ENCODE results near the gene PIK3R2.
A peak's percentile ranks its signal among the peaks of the same experiment; 100 is the strongest.

The PIK3R2 gene

DNA sequence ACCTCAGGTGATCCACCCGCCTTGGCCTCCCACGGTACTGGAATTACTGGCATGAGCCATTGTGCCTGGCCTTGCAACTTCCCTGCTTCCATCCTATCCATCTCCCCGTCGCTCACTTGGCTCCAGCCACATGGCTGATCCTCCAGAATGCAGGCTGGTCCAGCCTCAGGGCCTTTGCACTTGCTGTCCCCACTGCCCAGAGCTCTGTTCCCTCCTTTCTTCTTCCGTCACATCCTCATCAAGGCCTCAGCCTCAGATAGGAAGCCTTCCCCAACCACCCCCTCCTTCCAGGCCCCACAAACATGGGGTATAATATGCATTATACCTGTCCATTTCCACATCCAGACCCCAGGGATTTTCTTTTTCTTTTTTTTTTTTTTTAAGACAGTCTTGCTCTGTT is 39.1 kb upstream of the PIK3R2 start:
- no peak overlapping the region for H3K27ac ChIP-seq (ENCODE audit: low read depth in 2 of 2, low read length in 2 of 2)
- no peak overlapping the region for H3K4me3 ChIP-seq (ENCODE audit: low read length in 2 of 2)
- peaks cover 2 to 15% of the 10 kb centered on the region in 2 donors for H3K36me3 ChIP-seq (ENCODE audit: control insufficient read depth in 2 of 2, insufficient read depth in 2 of 2, low read length in 2 of 2)
- H3K27me3 ChIP-seq (ENCODE audit: control insufficient read depth in 2 of 2, insufficient read depth in 2 of 2, low read length in 2 of 2), result no peaks in the 10 kb centered on the region
- no peak overlapping the region for H3K9ac ChIP-seq (ENCODE audit: low read depth in 1 of 2, low read length in 2 of 2)
- no peaks in the 10 kb centered on the region for H3K9me3 ChIP-seq (ENCODE audit: control insufficient read depth in 2 of 2, low read length in 2 of 2)
- H3K4me1 ChIP-seq (ENCODE audit: control insufficient read depth in 2 of 2, insufficient read depth in 2 of 2, low read length in 2 of 2), result peaks cover 34 to 36% of the 10 kb centered on the region in 2 donors

DNA sequence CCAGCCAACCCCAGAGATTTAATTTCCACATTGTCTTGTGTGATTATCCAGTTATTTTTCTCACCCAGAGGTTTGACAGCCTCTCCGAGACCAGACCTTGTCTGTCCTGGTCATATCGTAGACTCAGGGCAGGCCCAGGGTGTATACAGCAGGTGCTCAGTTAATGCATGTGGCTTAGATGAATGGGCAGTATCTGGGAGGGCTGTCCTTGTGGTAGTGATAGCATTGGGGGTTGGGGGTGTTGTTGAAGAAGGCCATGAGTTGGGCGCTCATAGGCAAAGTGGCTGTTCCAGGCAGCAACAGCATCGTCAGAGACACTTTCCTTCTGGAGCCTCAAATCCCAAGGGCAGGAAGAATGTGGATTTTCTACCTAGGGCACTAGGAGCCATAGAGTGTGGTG is 38.5 kb upstream of the PIK3R2 start:
- Histone ChIP-seq H3K4me1 (ENCODE audit: control insufficient read depth in 2 of 2, insufficient read depth in 2 of 2, low read length in 2 of 2) (peaks cover 32 to 36% of the 10 kb centered on the region in 2 donors), H3K9ac (ENCODE audit: low read depth in 1 of 2, low read length in 2 of 2) (no peak overlapping the region), H3K36me3 (ENCODE audit: control insufficient read depth in 2 of 2, insufficient read depth in 2 of 2, low read length in 2 of 2) (peaks cover 2 to 15% of the 10 kb centered on the region in 2 donors), H3K27me3 (ENCODE audit: control insufficient read depth in 2 of 2, insufficient read depth in 2 of 2, low read length in 2 of 2) (no peaks in the 10 kb centered on the region), H3K4me3 (ENCODE audit: low read length in 2 of 2) (no peak overlapping the region), H3K9me3 (ENCODE audit: control insufficient read depth in 2 of 2, low read length in 2 of 2) (no peaks in the 10 kb centered on the region), H3K27ac (ENCODE audit: low read depth in 2 of 2, low read length in 2 of 2) (no peak overlapping the region)

DNA sequence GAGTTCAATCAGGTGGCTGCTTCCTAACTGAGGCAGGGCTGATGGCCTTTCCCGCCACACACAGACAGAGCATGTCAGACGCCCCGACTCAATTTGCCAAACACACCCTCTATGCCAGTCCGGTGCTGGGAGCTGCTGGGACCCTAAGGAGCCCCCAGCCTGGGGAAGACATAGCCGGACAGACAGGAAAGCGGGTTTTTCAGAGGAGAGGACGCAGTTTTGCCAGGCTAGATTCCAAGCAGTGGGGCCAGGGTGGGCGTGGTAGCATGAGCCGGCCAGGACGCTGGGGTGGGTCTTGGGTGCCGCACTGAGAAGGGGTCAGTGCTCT is 35.6 kb upstream of the PIK3R2 start:
- peak overlapping the region; percentile 24 to 44 for H3K9ac ChIP-seq (ENCODE audit: low read depth in 1 of 2, low read length in 2 of 2)

DNA sequence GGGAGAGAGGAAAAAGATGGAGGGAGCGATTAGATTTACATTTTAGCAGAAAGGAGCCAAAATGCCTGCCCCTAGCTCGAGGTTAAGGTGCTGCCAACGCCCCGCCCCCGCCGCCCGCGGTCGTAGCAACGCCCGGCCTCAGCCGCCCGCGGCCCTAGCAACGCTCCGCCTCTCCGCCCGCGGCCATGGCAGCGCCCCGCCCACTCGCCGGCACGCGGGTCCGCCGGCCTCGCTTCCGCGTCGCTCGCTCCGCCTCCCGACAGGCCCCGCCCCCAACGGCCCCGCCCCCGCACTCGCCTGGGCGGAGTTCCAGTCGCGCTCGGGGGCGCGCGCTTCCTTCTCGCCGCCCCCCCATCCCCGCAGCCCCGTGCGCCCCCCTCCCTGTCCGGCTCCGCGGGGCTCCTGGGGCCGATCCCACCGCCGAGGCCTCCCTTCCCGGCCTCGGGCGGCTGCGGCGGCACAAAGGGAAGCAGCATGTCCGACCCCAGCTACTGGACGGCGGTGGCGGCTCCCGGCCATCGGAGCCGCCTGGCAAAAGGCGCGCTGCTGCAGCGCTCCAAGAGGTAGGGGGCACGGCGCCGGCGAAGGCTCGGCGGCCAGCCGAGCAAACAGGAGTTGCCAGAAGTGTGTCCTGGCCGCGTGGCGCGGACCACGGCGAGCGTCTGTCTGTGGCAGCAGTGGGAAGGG is 35.1 kb upstream of the PIK3R2 start:
- H3K9ac ChIP-seq (ENCODE audit: low read depth in 1 of 2, low read length in 2 of 2), result peak overlapping the region; percentile 67 to 68
- H3K9me3 ChIP-seq (ENCODE audit: control insufficient read depth in 2 of 2, low read length in 2 of 2), result no peaks in the 10 kb centered on the region
- peak overlapping the region in 1 of 2 donors; percentile 56 for H3K27ac ChIP-seq (ENCODE audit: low read depth in 2 of 2, low read length in 2 of 2)
- H3K27me3 ChIP-seq (ENCODE audit: control insufficient read depth in 2 of 2, insufficient read depth in 2 of 2, low read length in 2 of 2), result no peaks in the 10 kb centered on the region
- H3K4me1 ChIP-seq (ENCODE audit: control insufficient read depth in 2 of 2, insufficient read depth in 2 of 2, low read length in 2 of 2), result peaks cover 19 to 22% of the 10 kb centered on the region in 2 donors
- peak overlapping the region; percentile 67 to 78 for H3K4me3 ChIP-seq (ENCODE audit: low read length in 2 of 2)
- peaks cover 17 to 23% of the 10 kb centered on the region in 2 donors for H3K36me3 ChIP-seq (ENCODE audit: control insufficient read depth in 2 of 2, insufficient read depth in 2 of 2, low read length in 2 of 2)

More for the DNA sequence above, 35.6 kb upstream of the PIK3R2 start:
- Histone ChIP-seq H3K4me1 (ENCODE audit: control insufficient read depth in 2 of 2, insufficient read depth in 2 of 2, low read length in 2 of 2) (peaks cover 19 to 25% of the 10 kb centered on the region in 2 donors), H3K27me3 (ENCODE audit: control insufficient read depth in 2 of 2, insufficient read depth in 2 of 2, low read length in 2 of 2) (no peaks in the 10 kb centered on the region), H3K27ac (ENCODE audit: low read depth in 2 of 2, low read length in 2 of 2) (no peak overlapping the region), H3K36me3 (ENCODE audit: control insufficient read depth in 2 of 2, insufficient read depth in 2 of 2, low read length in 2 of 2) (peaks cover 12 to 18% of the 10 kb centered on the region in 2 donors), H3K4me3 (ENCODE audit: low read length in 2 of 2) (peak overlapping the region; percentile 49 to 59), H3K9me3 (ENCODE audit: control insufficient read depth in 2 of 2, low read length in 2 of 2) (no peaks in the 10 kb centered on the region)

DNA sequence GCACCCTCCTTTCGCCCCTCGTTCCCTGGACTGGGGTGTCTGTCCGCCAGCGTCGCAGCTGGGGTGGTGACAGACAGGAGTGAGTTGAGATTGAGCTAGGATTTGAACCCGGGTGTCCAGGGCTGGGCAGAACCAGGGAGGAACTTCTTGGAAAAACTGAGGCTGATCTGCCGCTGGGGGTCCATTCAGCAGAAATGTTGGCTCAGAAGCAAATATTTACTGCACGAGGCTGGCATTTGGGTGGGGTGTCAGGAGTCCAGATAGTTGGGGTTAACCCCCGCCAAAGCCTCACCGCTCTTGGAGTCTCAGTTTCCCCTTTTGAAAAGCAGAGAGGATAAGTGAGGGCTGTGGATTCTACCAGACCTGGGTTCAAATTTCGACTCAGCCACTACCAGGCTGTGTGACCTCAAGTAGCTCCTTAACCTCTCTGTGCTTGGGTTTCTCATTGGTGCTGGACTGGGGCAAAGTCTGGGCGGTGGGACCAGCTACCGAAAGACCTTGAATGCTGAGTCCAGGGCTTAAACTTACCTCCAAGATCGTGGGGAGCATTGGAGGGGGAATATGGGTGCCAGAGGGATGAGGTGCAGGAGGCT is 34.4 kb upstream of the PIK3R2 start:
- Histone ChIP-seq H3K9me3 (ENCODE audit: control insufficient read depth in 2 of 2, low read length in 2 of 2) (no peaks in the 10 kb centered on the region), H3K4me3 (ENCODE audit: low read length in 2 of 2) (peak overlapping the region; percentile 67 to 78), H3K4me1 (ENCODE audit: control insufficient read depth in 2 of 2, insufficient read depth in 2 of 2, low read length in 2 of 2) (peaks cover 19 to 22% of the 10 kb centered on the region in 2 donors), H3K9ac (ENCODE audit: low read depth in 1 of 2, low read length in 2 of 2) (peak overlapping the region; percentile 67 to 68), H3K27ac (ENCODE audit: low read depth in 2 of 2, low read length in 2 of 2) (peak overlapping the region in 1 of 2 donors; percentile 61), H3K36me3 (ENCODE audit: control insufficient read depth in 2 of 2, insufficient read depth in 2 of 2, low read length in 2 of 2) (peaks cover 23 to 26% of the 10 kb centered on the region in 2 donors), H3K27me3 (ENCODE audit: control insufficient read depth in 2 of 2, insufficient read depth in 2 of 2, low read length in 2 of 2) (no peaks in the 10 kb centered on the region)

GRCh38 chr19:18119013-18119716 is 33.8 kb upstream of the PIK3R2 start:
- H3K4me3 ChIP-seq (ENCODE audit: low read length in 2 of 2), result peak overlapping the region; percentile 67 to 78
- peak overlapping the region in 1 of 2 donors; percentile 41 for H3K9ac ChIP-seq (ENCODE audit: low read depth in 1 of 2, low read length in 2 of 2)
- H3K27me3 ChIP-seq (ENCODE audit: control insufficient read depth in 2 of 2, insufficient read depth in 2 of 2, low read length in 2 of 2), result no peaks in the 10 kb centered on the region
- peak overlapping the region in 1 of 2 donors; percentile 61 for H3K27ac ChIP-seq (ENCODE audit: low read depth in 2 of 2, low read length in 2 of 2)
- peaks cover 19 to 22% of the 10 kb centered on the region in 2 donors for H3K4me1 ChIP-seq (ENCODE audit: control insufficient read depth in 2 of 2, insufficient read depth in 2 of 2, low read length in 2 of 2)
- H3K36me3 ChIP-seq (ENCODE audit: control insufficient read depth in 2 of 2, insufficient read depth in 2 of 2, low read length in 2 of 2), result peaks cover 28% of the 10 kb centered on the region in 2 donors
- H3K9me3 ChIP-seq (ENCODE audit: control insufficient read depth in 2 of 2, low read length in 2 of 2), result no peaks in the 10 kb centered on the region

- H3K27ac ChIP-seq (ENCODE audit: low read depth in 2 of 2, low read length in 2 of 2), result peak overlapping the region in 1 of 2 donors; percentile 61
- H3K4me3 ChIP-seq (ENCODE audit: low read length in 2 of 2), result peak overlapping the region in 1 of 2 donors; percentile 78
- no peak overlapping the region for H3K9ac ChIP-seq (ENCODE audit: low read depth in 1 of 2, low read length in 2 of 2)
- no peaks in the 10 kb centered on the region for H3K9me3 ChIP-seq (ENCODE audit: control insufficient read depth in 2 of 2, low read length in 2 of 2)
- peaks cover 19 to 22% of the 10 kb centered on the region in 2 donors for H3K4me1 ChIP-seq (ENCODE audit: control insufficient read depth in 2 of 2, insufficient read depth in 2 of 2, low read length in 2 of 2)
- H3K27me3 ChIP-seq (ENCODE audit: control insufficient read depth in 2 of 2, insufficient read depth in 2 of 2, low read length in 2 of 2), result no peaks in the 10 kb centered on the region
- peaks cover 29 to 32% of the 10 kb centered on the region in 2 donors for H3K36me3 ChIP-seq (ENCODE audit: control insufficient read depth in 2 of 2, insufficient read depth in 2 of 2, low read length in 2 of 2)
These were observed 33.3 kb upstream of the PIK3R2 start for GRCh38 chr19:18119717-18120105.

- Histone ChIP-seq H3K9me3 (ENCODE audit: control insufficient read depth in 2 of 2, low read length in 2 of 2) (no peaks in the 10 kb centered on the region), H3K36me3 (ENCODE audit: control insufficient read depth in 2 of 2, insufficient read depth in 2 of 2, low read length in 2 of 2) (peaks cover 28 to 32% of the 10 kb centered on the region in 2 donors), H3K9ac (ENCODE audit: low read depth in 1 of 2, low read length in 2 of 2) (no peak overlapping the region), H3K27me3 (ENCODE audit: control insufficient read depth in 2 of 2, insufficient read depth in 2 of 2, low read length in 2 of 2) (no peaks in the 10 kb centered on the region), H3K4me1 (ENCODE audit: control insufficient read depth in 2 of 2, insufficient read depth in 2 of 2, low read length in 2 of 2) (peaks cover 19 to 22% of the 10 kb centered on the region in 2 donors), H3K27ac (ENCODE audit: low read depth in 2 of 2, low read length in 2 of 2) (peak overlapping the region in 1 of 2 donors; percentile 61), H3K4me3 (ENCODE audit: low read length in 2 of 2) (no peak overlapping the region)
These were observed 32.8 kb upstream of the PIK3R2 start for GRCh38 chr19:18120127-18120526.

DNA sequence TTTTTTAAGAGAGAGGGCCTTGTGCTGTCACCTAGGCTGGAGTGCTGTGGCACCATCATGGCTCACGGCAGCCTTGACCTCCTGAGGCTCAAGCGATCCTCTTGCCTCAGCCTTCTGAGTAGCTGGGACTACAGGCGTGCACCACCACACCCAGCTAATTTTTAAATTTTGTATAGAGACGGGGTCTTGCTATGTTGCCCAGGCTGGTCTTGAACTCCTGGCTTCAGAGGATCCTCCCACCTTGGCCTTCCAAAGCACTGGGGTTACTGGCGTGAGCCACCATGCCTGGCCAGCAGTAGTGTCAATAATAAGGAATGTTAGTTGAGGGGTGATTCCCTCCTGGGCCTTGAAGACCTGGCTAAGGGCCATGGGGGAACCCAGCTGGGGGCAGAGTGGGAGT is 31.8 kb upstream of the PIK3R2 start:
- H3K36me3 ChIP-seq (ENCODE audit: control insufficient read depth in 2 of 2, insufficient read depth in 2 of 2, low read length in 2 of 2), result peaks cover 29 to 32% of the 10 kb centered on the region in 2 donors
- no peak overlapping the region for H3K27ac ChIP-seq (ENCODE audit: low read depth in 2 of 2, low read length in 2 of 2)
- H3K4me3 ChIP-seq (ENCODE audit: low read length in 2 of 2), result no peak overlapping the region
- H3K9ac ChIP-seq (ENCODE audit: low read depth in 1 of 2, low read length in 2 of 2), result no peak overlapping the region
- no peaks in the 10 kb centered on the region for H3K27me3 ChIP-seq (ENCODE audit: control insufficient read depth in 2 of 2, insufficient read depth in 2 of 2, low read length in 2 of 2)
- H3K9me3 ChIP-seq (ENCODE audit: control insufficient read depth in 2 of 2, low read length in 2 of 2), result no peaks in the 10 kb centered on the region
- peaks cover 19 to 22% of the 10 kb centered on the region in 2 donors for H3K4me1 ChIP-seq (ENCODE audit: control insufficient read depth in 2 of 2, insufficient read depth in 2 of 2, low read length in 2 of 2)

DNA sequence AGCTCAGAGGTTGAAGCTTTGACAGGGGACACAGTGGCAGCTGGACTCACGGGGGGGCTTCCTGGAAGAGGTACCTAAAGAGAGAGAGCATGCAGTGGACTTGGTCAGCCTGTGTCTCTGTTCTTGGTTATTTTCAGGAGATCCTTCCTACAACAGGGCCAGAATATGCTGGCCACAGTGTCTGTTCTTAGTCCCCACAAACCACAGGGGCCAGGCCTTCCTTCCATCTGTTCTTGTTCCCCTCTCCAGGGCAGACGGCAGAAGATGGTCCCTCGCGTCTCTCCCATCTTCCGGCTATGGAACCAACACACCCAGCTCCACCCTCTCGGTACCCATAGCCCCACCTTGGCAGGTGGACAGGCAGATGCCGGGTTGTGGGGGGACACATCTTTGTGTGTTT is 30.5 kb upstream of the PIK3R2 start:
- Histone ChIP-seq H3K9ac (ENCODE audit: low read depth in 1 of 2, low read length in 2 of 2) (no peak overlapping the region), H3K27ac (ENCODE audit: low read depth in 2 of 2, low read length in 2 of 2) (no peak overlapping the region), H3K4me1 (ENCODE audit: control insufficient read depth in 2 of 2, insufficient read depth in 2 of 2, low read length in 2 of 2) (peaks cover 14 to 18% of the 10 kb centered on the region in 2 donors), H3K36me3 (ENCODE audit: control insufficient read depth in 2 of 2, insufficient read depth in 2 of 2, low read length in 2 of 2) (peaks cover 29 to 32% of the 10 kb centered on the region in 2 donors), H3K4me3 (ENCODE audit: low read length in 2 of 2) (no peak overlapping the region), H3K9me3 (ENCODE audit: control insufficient read depth in 2 of 2, low read length in 2 of 2) (no peaks in the 10 kb centered on the region), H3K27me3 (ENCODE audit: control insufficient read depth in 2 of 2, insufficient read depth in 2 of 2, low read length in 2 of 2) (no peaks in the 10 kb centered on the region)
